Esophagus squamous epithelium (tissue), 4 donors: Measurements from ENCODE around the gene DPH6.

Experiments used
- POLR2A ChIP-seq, 4 donors: fragments of 450-650 bp; IDR thresholded peaks; one replicate each; pipeline ENCODE4 v1.6.1; 2017; ENCODE audit warnings: antibody characterized with exemption in 4 of 4, mild to moderate bottlenecking in 4 of 4, moderate library complexity in 3 of 4
- TF ChIP-seq, protein P1 (sequence below), 6 experiments: fragments of 450-650 bp in 4 of 6; fragments of 200-600 bp in 2 of 6; sonication (generic) in 2 of 6; IDR thresholded peaks; one replicate each; pipeline ENCODE4 v1.5.1; 2016 to 2019; ENCODE audit warnings: antibody characterized with exemption in 6 of 6, mild to moderate bottlenecking in 4 of 6, moderate library complexity in 4 of 6

- TF ChIP-seq, protein P1, sequence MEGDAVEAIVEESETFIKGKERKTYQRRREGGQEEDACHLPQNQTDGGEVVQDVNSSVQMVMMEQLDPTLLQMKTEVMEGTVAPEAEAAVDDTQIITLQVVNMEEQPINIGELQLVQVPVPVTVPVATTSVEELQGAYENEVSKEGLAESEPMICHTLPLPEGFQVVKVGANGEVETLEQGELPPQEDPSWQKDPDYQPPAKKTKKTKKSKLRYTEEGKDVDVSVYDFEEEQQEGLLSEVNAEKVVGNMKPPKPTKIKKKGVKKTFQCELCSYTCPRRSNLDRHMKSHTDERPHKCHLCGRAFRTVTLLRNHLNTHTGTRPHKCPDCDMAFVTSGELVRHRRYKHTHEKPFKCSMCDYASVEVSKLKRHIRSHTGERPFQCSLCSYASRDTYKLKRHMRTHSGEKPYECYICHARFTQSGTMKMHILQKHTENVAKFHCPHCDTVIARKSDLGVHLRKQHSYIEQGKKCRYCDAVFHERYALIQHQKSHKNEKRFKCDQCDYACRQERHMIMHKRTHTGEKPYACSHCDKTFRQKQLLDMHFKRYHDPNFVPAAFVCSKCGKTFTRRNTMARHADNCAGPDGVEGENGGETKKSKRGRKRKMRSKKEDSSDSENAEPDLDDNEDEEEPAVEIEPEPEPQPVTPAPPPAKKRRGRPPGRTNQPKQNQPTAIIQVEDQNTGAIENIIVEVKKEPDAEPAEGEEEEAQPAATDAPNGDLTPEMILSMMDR (IDR thresholded peaks at IDR 0.05) = no peak
- TF ChIP-seq POLR2A (IDR thresholded peaks at IDR 0.05) = no peak
Observed at GRCh38 chr15:35491999-35492398, 54.0 kb downstream of the DPH6 start.
